Loucy (cell line): ENCODE measurements around the gene ELL.
A peak's percentile ranks its signal among the peaks of the same experiment; 100 is the strongest.

ENCODE experiments used
- EZH2phosphoT487 ChIP-seq: fragments of 200-600 bp; IDR thresholded peaks from 2 replicates; pipeline ENCODE4 v1.6.1; 2018; ENCODE audit warnings: antibody characterized with exemption, mild to moderate bottlenecking, moderate library complexity, borderline replicate concordance
- TF ChIP-seq, protein P1 (sequence below): fragments of 200-600 bp; sonication (generic); conservative IDR thresholded peaks from 2 replicates; pipeline ENCODE4 v1.5.1; 2014; ENCODE audit warnings: mild to moderate bottlenecking, antibody characterized with exemption, low read length

DNA sequence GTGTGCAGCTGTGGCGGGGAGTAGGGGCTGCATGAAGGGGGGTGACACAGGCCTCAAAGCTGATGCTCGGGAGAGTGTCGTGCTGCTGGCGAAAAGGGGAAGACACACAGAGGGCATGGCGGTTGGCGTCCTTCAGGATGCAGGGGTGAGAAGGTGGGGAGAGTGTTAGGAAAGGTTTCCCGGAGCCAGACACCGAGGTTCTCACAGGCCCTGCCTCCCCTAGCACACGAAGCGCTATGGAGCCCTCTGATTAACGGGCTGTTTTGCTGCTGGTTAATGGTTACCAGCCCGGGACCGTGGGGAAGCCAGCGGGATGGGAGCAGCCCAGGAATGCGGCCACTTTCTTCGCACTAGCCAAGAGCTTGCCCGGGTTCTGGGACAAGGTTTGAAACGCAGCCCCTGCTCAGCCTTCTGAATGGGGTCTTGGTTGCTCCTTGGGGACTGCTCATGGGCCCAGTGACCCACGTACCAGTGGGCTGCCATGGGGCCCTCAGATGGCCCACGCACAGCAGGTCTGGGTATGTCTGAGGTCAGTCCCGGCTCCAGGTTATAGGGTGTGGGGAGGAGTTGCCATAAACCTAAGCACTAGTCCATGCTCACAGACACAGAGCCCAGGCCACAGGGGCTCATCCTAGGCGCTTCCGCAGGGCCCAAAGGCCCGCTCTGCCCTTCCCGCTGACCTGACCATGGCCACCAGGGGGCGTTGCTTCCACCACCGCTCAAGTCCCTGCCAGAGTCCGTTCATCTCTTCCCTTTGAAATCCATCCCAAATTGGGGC is 52.6 kb downstream of the ELL start:
- TF ChIP-seq, protein P1, sequence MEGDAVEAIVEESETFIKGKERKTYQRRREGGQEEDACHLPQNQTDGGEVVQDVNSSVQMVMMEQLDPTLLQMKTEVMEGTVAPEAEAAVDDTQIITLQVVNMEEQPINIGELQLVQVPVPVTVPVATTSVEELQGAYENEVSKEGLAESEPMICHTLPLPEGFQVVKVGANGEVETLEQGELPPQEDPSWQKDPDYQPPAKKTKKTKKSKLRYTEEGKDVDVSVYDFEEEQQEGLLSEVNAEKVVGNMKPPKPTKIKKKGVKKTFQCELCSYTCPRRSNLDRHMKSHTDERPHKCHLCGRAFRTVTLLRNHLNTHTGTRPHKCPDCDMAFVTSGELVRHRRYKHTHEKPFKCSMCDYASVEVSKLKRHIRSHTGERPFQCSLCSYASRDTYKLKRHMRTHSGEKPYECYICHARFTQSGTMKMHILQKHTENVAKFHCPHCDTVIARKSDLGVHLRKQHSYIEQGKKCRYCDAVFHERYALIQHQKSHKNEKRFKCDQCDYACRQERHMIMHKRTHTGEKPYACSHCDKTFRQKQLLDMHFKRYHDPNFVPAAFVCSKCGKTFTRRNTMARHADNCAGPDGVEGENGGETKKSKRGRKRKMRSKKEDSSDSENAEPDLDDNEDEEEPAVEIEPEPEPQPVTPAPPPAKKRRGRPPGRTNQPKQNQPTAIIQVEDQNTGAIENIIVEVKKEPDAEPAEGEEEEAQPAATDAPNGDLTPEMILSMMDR = peak; percentile 79
- no peak for TF ChIP-seq EZH2phosphoT487
